ENCODE data around the gene TGFBR3L.

The TGFBR3L gene

GRCh38 chr19:7900401-7900870 lies 14.2 kb upstream of the TGFBR3L start:
- peaks cover 5% of the 10 kb centered on the region; the same call in 1 of the 2 replicates for H3K4me1 ChIP-seq (ENCODE audit: control insufficient read depth, insufficient read depth, low read length)
- no peak for TF ChIP-seq ZBTB1 (tag by site-specific recombination; IDR thresholded peaks at IDR 0.05)
- TF ChIP-seq GLIS2 (tag by site-specific recombination; IDR thresholded peaks at IDR 0.05) = no peak
- no peak for TF ChIP-seq ZNF623 (tag by site-specific recombination; IDR thresholded peaks at IDR 0.05)
- TF ChIP-seq ZFP3 (tag by site-specific recombination; IDR thresholded peaks at IDR 0.05; ENCODE audit: low read depth) = no peak
- no peak for TF ChIP-seq AEBP2 (tag by site-specific recombination; IDR thresholded peaks at IDR 0.05; ENCODE audit: borderline replicate concordance)
- no peak for TF ChIP-seq BCL11A (tag by site-specific recombination; IDR thresholded peaks at IDR 0.05; ENCODE audit: low read depth)
- no peak for TF ChIP-seq ZNF37A (tag by site-specific recombination; IDR thresholded peaks at IDR 0.05)
- no peak for TF ChIP-seq ZNF169 (tag by site-specific recombination; IDR thresholded peaks at IDR 0.05)
- TF ChIP-seq ZNF561 (tag by site-specific recombination; IDR thresholded peaks at IDR 0.05; ENCODE audit: borderline replicate concordance) = no peak
- no peak for TF ChIP-seq ZNF398 (tag by site-specific recombination; IDR thresholded peaks at IDR 0.05)
- no peak for TF ChIP-seq ZBTB20 (tag by site-specific recombination; IDR thresholded peaks at IDR 0.05)
- no peak for TF ChIP-seq ZNF23 (tag by site-specific recombination; IDR thresholded peaks at IDR 0.05; ENCODE audit: borderline replicate concordance)
- TF ChIP-seq ZNF664 (tag by site-specific recombination; IDR thresholded peaks at IDR 0.05) = no peak
- no peak for TF ChIP-seq ZIC2 (tag by site-specific recombination; IDR thresholded peaks at IDR 0.05)
- no peak for TF ChIP-seq ZBTB26 (tag by site-specific recombination; optimal IDR thresholded peaks at IDR 0.05)
- TF ChIP-seq ZBTB11 (tag by site-specific recombination; conservative IDR thresholded peaks at IDR 0.05; ENCODE audit: low read depth) = no peak
- no peak for TF ChIP-seq ZNF426 (tag by site-specific recombination; IDR thresholded peaks at IDR 0.05)
- TF ChIP-seq ZNF514 (tag by site-specific recombination; IDR thresholded peaks at IDR 0.05) = no peak
- TF ChIP-seq ZNF513 (tag by site-specific recombination; IDR thresholded peaks at IDR 0.05) = no peak
- TF ChIP-seq ZBTB6 (tag by site-specific recombination; IDR thresholded peaks at IDR 0.05) = no peak
- H3K36me3 ChIP-seq (ENCODE audit: control insufficient read depth in 2 of 2, insufficient read depth in 1 of 2, low read length in 2 of 2) = peaks cover 3 to 32% of the 10 kb centered on the region in 2 experiments; a peak in 2 of 3 replicates
- H3K27ac ChIP-seq (ENCODE audit: extremely low read depth, low read depth, low read length) = no peak overlapping the region
- H3K4me3 ChIP-seq (ENCODE audit: low read depth, low read length) = no peak overlapping the region
- ChIA-PET CTCF (interaction anchor here (0.5 to 3.1 kb wide), 7 partner anchors 8 to 265 kb away, joined by 3 to 21 read pairs (median 4); no protein-coding TSS in a partner anchor), POLR2A (interaction anchor here (0.5 to 3.4 kb wide), 8 partner anchors 9 to 43 kb away, joined by 3 to 22 read pairs (median 6); partner anchors contain the start of genes LRRC8E, SNAPC2 and TIMM44)
- H3K9me3 ChIP-seq (ENCODE audit: control insufficient read depth, insufficient read depth, low read depth, low read length) = no peaks in the 10 kb centered on the region
